HG03432 (cell line): Measurements from ENCODE around the gene PLCB1.

Experiments
- ATAC-seq: cut with Tn5 transposase; IDR thresholded peaks from one replicate; pipeline ENCODE4 v1.9.1; 2021; ENCODE audit warnings: mild to moderate bottlenecking, moderate library complexity; ENCODE audit not compliant: unreplicated experiment

The PLCB1 gene

DNA sequence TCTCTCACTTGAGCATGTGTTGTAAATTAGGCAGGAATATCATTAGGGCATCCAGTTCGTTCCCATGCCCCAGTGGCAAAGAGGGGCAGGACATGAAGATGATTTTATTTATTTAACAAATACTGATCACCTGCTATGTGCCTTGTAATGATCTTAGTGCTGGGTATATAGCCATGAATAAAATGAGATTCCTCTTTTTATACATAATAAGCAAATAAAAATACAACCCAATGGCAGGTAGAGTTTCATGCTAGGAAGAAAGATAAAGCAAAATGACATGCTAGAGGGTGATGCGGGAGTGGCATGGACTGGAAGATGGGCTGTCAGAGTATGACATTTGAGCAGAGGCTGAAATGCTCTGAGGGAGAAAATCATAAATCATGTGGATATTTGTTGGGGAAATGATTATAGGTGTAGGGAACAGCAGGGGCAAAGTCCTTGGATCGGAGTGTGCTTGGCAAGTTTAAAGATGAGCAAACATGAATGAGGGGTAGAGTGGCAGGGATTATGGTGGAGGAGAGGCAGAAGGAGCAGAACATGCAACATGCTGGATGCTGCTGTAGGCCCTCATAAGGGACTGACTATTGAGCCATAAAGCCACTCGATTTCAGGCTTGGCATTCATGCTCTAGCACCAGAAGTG, 342.1 kb downstream of the PLCB1 start:
- no peak for ATAC-seq

DNA sequence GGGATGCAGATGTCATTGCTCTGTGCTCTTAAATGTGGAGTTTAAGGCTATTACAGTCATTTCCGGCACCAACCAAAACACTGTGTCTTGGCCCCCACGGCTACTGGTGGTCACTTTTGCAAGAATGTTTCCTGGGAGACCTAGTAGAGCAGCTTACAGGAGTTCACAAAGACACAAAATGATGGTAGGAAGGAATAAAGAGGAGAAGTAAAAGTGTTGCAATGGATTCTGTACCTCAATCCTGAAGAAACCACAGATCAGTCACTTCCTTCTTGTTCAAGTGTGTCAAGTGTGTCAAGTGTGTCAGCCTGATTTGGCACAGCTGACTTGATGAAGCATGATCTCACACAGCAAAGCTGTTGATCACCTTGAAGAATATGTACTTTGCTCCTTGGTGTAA, 344.0 kb downstream of the PLCB1 start:
- no peak for ATAC-seq

DNA sequence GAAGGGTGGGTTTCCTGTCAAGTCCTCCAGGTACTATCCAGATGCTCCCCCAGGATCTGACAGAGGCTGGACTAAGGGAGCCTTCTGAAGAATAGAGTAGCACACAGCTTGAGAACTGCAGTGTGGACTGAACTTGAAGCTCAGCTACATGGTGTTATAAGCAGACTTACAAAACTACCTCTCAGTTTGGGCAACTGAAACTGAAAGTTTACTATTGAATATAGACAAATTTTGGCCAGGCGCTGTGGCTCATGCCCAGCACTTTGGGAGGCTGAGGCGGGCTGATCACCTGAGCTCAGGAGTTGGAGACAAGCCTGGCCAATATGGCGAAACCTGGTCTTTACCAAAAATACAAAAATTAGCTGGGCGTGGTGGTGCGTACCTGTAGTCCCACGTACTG, 348.5 kb downstream of the PLCB1 start:
- no peak for ATAC-seq

DNA sequence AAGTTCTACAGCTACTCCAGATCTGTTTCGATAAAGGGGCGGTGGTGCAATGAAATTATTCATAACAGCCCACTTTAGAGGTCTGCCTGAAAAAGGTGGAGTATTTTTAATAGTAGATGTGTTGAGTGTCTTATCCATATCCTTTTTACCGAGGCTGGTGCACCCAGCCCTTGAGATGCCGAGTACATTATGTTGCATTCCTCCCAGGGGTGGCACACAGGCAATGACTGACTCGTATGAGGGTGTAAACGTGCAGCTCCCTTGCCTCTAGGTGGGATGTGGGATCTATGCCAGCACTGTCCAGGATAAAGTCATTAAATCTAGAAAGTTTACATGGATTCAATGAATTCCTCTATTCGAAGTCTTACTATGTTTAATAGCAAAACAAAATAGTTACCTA, 355.6 kb downstream of the PLCB1 start:
- no peak for ATAC-seq

- no peak for ATAC-seq
Measured at GRCh38 chr20:8489094-8489883, 357.2 kb downstream of the PLCB1 start.

- ATAC-seq = no peak
Measured at GRCh38 chr20:8490076-8490830, 358.2 kb downstream of the PLCB1 start.

- no peak for ATAC-seq
Measured at GRCh38 chr20:8492173-8492572, 360.1 kb downstream of the PLCB1 start.

GRCh38 chr20:8498571-8498970, 366.5 kb downstream of the PLCB1 start:
- no peak for ATAC-seq

- ATAC-seq = no peak
Measured at GRCh38 chr20:8504030-8504429, 372.0 kb downstream of the PLCB1 start.

DNA sequence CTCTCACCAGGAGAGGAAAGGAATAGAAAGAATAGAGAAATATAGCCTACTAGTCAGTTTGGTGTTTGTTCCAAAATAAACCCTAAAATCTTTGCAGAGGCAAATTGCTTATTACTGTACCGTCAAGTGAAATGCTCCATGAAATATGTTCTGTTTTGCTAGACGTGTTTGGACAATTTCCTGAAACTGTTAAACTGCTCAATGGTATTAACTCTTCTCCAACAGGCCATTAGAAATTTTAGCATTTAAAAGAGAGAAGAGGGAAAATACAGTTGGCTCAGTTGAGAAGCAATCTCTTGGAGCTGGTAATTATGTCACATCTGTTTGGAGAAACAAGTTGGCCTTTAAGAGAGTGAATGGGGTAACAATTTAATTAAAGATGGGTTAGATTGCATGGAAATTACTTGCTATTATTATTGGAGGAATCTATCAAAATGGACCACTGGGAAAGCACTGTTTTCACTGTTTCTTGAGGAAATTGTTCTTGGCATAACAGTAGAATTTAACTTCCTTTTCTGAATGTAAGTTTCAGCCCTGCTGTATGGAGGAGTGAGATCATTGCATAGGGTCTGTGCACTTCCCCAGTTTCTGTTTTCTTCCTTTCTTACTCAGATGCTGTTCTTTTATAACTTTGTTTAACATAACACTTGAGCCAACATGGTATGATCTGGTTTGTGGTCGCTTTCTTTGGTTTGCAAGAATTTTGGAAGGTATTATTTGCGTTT, 373.6 kb downstream of the PLCB1 start:
- no peak for ATAC-seq

GRCh38 chr20:8507231-8507630, 375.2 kb downstream of the PLCB1 start:
- no peak for ATAC-seq

DNA sequence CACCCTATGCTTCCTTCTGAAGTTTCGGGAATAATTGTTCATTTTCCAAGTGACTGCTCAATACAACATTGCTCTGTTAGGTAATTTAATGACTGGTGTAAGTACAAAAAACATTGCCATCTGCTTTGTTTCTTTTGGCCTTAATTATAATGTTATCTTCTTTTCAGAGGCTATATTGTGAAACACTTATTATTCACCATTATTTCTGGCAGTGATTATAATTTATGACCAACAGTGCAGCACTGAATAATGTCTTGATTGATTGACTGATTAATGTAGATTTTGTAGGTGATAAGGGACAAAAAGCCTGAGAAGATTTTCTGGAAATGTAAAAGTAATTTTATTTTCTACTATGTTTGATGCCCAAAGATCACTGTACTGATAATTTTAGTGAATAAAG, 377.7 kb downstream of the PLCB1 start:
- ATAC-seq = no peak

GRCh38 chr20:8510808-8511207, 378.7 kb downstream of the PLCB1 start:
- ATAC-seq = no peak

DNA sequence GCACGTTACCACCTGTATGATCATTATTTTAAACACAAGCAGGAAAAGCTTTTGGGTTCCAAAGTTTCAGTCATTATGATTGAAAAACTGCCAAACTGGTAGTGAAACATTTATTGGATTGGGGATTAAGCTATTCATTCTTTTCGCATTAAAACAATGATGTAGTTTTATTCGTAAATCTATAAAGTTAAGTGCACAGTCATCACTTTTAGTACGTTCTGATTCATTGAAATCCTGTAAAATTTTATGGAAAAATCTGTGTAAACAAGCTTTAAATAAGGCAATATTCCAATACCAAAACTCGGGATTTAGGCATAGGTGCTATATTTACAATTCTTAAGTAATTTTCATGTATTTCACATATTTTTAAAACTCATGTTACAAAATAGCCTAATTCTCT, 379.9 kb downstream of the PLCB1 start:
- ATAC-seq = no peak

DNA sequence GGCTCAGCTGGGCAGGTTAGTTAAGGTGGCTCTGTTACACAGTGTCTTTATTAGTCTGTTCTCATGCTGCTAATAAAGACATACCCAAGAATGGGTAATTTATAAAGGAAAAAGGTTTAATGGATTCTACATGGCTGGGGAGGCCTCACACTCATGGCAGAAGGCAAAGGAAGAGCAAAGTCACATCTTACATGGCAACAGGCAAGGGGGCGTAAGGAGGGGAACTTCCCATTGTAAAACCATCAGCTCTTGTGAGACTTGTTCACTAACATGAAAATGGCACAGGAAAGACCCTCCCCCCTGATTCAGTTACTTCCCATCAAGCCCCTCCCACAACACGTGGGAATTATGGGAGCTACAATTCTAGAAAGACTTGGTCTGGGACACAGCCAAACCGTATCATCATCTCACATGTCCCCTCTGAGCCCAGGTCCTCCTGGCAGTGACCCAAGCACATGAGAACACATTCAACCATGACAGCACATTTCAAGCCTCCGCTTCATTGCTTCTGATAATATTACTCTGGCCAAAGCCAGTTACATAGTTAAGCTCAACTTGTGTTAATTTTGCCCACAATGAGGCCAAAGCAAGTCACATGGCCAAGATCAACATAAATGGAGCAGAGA, 383.9 kb downstream of the PLCB1 start:
- no peak for ATAC-seq

DNA sequence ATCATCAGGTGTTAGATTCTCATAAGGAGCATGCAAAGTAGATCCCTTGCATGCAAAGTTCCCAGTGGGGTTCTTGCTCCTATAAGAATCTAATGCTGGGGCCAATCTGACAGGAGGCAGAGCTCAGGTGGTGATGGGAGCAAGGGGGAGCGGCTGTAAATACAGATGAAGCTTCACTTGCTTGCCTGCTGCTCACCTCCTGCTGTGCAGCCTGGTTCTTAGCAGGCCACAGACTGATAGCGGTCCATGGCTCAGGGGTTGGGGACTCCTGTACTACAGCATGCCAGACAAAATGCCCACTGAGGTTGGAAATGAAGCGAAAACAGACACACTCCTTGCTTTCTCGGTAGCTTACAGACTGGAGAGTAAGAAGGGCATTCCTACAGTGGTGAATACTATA, 386.8 kb downstream of the PLCB1 start:
- ATAC-seq = no peak

GRCh38 chr20:8519887-8520286, 387.8 kb downstream of the PLCB1 start:
- ATAC-seq = no peak

DNA sequence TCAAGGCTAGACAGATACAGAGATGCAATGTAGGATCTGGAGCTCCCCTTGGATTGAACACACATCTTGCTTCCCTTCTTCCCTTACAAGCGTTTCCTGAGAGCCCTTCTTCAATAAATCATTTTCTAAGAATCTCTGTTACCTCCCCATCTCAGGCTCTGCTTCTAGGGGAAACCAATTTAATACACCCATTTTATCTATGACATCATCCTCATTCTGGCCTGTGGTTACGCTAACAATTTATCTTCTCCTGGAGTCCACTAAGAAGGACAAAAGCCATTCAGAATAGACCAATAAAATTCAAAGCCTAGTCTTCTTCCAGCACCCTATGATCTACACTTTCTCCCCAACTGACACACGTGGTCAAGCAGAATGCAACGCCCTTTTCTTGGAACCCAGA, 390.1 kb downstream of the PLCB1 start:
- ATAC-seq = no peak

DNA sequence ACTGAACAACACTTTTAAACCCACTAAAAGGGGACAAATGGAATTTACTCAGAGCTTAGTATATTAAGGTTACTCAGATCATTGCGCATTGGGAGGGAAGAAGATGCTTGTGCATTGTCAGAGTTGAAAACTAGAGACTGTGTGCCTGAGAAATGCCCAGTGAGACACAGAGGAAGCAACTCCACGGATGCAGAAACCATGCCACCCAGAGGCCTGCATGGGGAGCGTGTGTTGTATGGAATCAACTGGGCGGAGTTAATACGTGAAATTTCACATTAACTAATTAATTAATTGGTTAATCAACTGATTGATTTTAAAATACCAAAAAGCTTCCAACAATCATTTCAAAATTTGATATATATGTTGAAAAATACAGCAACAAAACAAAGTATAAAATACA, 391.6 kb downstream of the PLCB1 start:
- no peak for ATAC-seq

GRCh38 chr20:8524101-8525016, 392.3 kb downstream of the PLCB1 start:
- no peak for ATAC-seq
